ENCODE data around the gene OPN1MW.
"Not testable (repeated sequence)": the region's sequence is repeated elsewhere in the genome, so short reads cannot be mapped to it uniquely, and the experiment has no call there.

- not testable (repeated sequence) for TF ChIP-seq CTCF, POLR2A (IDR thresholded peaks at IDR 0.05)
Measured at GRCh38 chrX:154225292-154225691, 42.9 kb downstream of the OPN1MW start.

Data from thyroid gland (tissue), 4 donors.